ENCODE measurements around the gene ARPC1A.

Gene ARPC1A

GRCh38 chr7:99390941-99391602 is 65.4 kb downstream of the ARPC1A start:
- DNase-seq, result no peak

DNA sequence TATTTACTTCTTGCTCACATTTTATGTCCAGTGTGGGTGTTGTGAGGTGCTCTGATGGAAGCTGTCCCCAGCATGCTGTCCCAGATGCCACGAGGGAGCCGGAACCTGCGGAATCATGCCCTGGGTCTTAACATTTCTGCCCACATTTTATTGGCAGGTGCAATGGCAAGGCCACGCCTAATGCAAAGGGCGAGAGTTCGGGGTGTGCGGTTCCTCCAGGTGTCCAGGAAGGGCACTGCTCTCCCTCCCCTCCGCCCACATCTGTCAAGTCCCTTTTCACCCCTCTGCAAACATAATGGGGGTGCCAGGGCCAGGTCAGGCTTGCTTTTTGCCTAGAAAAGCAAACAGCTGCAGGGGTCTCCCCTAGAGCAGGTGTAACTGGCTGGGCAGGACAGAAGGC is 66.3 kb downstream of the ARPC1A start:
- DNase-seq, result no peak

GRCh38 chr7:99392659-99393354 is 67.1 kb downstream of the ARPC1A start:
- DNase-seq, result no peak

DNA sequence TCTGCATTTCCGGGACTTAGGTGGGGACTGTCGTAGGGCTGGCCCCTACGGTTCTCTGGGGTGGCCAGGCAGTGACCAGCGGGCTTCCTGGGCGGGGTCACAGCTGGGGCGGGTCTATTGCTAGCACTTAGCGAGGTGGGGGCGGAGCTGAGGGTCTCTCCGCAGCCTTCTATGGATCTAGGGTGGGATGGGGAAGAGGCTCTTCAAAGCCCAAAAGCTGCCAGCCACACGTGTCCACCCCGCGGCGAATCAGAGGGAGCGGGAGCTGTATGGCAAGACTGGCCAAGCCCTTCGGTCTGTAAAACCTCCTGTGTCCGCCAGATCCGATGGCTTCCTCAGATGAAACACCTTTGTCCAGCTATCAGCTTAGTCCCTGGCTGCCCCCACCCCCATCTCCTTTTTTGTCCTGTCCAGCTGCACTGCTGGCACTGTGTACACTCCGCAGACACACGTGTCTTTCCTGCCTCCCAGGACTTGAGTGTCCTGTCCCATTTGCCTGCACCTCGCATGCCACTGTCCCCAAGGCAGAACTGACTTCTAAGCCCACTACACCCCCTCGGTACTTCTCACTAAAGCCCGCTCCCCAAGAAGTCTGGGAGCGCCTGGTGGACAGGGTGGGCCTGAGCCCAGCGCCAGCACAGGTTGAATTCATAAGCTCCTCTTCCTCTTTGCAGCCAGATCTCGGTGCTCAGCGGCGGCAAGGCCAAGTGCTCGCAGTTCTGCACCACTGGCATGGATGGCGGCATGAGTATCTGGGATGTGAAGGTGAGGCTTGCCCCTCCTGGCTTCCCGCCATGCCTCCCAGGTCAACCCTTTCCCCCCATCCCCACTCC is 67.9 kb downstream of the ARPC1A start:
- no peak for DNase-seq

GRCh38 chr7:99394188-99394502 is 68.4 kb downstream of the ARPC1A start:
- DNase-seq, result no peak

GRCh38 chr7:99395616-99396327 is 70.1 kb downstream of the ARPC1A start:
- no peak for DNase-seq

DNA sequence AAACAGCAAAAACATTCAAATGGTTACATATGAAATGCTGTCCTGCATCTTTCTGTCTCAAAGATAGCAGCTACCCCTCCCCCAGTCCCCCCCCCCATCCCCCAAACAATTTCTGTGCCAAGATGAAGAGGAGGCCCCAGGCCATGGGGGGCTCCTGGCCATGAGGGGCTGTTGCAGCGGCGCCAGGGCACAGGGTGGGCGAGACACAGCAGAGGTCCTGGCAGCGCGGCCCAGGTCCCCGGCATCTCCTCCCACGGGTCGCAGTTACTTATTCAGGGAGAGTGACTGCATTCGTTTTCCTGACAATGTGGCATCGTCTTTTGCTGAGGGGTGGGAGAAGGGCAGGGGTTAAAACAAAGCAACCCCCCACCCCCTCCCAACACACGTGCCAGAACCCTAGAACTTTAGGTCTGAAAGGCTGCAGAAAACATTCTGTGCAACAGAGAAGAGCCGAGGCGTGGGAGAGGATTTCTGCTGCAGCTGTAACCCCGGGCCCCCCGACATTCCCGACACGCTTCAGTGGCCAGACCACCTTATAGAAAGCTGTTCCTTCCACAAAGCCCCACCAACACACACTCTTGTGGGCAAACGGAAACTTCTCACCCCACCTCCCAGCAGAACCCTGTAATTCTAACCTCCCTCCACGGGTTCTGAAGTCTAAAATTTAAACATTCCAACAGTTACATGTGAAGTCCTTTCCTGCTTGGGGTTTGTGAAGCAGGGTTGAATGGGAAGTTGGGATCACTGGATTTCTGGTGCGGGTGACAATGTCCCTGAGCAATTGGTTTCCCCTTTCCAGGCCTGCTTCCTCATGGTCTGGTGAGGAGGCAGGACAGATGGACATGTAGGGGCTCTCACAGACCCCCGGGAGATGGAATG is 71.0 kb downstream of the ARPC1A start:
- DNase-seq, result no peak

- DNase-seq, result no peak
These were observed 71.7 kb downstream of the ARPC1A start for GRCh38 chr7:99397297-99397983.

DNA sequence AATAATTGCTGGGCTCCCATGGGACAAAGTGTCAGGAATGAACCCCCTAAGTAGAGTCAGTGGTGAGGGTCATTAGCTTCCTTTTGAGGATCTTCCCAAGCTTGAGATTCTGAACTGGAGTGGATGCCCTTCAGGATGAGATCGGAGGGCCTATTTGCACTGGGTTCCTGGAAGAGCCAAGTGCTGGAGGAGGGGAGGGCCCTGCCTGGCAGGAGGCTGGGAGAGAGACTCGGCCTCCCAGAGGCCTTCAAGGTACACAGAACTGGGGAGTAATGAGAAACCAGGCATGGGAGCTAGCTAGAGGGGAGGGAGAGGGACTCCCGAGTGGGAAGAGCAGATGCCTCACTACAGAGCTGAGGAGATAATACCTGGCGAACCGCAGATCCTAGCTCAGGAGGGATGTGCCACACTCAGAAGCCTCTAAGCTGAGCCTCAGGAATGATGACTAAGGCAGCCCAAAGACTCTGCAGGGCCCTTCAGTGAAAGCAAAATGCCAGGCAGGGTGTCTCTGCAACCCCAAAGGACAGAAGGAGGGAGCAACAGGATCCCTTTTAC is 73.3 kb downstream of the ARPC1A start:
- DNase-seq, result no peak

GRCh38 chr7:99399597-99399996 is 73.9 kb downstream of the ARPC1A start:
- DNase-seq, result no peak

GRCh38 chr7:99402854-99403253 is 77.2 kb downstream of the ARPC1A start:
- DNase-seq, result no peak

DNA sequence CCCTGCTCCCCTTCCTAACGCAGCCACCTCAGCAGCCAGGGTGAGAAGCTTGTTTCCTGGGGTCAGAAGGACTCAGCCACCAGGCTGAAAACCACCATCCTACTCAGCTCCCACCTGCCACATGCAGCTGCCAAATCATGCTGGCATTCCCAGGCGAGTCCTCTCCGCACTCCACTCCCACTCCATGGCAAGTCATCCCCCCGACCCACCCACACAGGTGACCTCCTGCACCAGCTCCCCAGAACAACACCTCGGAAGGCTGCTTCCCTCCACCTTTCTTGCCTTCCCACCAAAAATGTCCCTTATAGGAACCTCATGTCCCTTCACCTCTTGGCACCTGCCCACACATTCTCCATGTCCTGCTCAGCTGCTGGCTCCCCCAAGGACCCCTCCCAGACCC is 78.1 kb downstream of the ARPC1A start:
- DNase-seq, result no peak

DNA sequence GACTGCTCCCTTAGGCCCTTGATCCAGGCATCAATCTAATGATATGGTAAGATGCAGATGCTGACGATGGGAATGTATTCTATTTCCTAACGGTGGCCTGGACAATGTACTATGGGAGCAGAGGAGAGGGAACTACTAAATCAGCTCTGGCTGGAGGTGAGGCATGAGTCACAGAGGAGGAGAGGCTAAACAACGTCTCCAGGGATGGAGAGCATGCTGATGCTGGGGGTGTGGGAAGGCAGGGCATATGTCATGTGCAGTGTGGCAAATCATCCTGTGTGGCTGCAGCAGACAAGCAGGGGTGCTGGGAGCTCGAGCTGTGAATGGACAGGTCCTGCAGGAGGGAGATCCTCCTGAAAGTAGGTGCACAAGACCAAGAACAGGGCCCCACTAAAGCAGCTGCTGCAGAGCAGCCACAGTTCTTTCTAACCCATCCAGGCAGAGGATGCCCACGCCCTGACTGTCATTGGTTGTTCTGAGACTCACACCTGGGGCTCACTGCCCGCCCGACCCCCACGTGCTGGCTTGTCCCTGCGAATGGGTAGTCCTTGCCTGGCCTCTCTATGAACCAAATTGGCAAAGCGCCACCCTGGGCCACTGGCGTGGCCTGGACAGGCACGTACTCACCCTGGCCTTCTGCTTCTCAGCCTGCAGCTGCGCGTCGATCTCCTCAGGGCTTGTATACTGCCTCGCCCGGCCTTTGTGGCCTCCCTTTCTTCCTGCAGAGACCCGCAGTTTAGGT is 78.7 kb downstream of the ARPC1A start:
- DNase-seq, result no peak

- DNase-seq, result no peak
These were observed 79.3 kb downstream of the ARPC1A start for GRCh38 chr7:99404977-99405320.

DNA sequence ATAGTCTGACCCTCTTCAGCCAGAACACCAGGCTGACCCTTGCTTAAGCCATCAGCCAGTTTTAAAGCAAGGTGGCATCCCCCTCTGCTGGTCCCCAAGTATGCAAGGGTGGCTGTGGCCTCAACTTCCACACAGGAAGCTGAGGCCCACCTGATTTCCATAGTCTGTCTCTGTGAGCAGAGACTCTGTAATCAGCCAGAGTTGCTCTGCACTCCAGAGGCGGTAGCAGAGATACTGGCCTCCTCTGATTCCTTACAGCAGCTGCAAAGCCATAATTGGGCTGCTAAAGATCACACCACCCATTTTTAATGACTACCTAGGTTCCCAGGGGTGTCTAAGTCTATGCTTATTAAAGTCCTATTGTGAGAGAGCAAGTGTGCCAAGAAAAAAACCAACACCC is 80.9 kb downstream of the ARPC1A start:
- no peak for DNase-seq

- peak; percentile 68 for DNase-seq
These were observed 82.2 kb downstream of the ARPC1A start for GRCh38 chr7:99407872-99408378.

GRCh38 chr7:99408379-99409191 is 82.9 kb downstream of the ARPC1A start, which contains the start of the genes BUD31 and PDAP1:
TSS of gene BUD31 (plus strand) at chr7:99408969. CDS start at chr7:99411093, 2,124 bp downstream.
TSS of gene PDAP1 (minus strand) at chr7:99408597. CDS start at chr7:99408548, 49 bp downstream.
- peak; percentile 82 for DNase-seq

DNA sequence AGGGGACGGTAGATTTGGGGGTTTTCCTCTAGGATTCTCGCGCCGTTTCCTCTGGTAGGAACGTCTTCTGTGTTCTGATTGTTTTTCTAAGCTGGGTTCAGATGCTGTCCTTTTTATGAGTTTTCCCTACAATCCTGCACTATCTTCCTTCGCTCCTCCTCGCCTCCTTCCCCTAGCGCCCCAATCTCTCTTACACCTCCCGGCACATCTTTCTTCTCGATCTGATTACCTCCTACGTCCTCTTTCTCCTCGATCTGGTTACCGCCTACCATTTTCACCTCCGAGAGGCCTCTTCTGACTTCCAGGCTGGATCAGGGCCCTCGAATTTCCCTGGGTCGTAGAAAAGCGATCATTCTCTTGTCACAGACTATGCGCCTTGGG is 83.5 kb downstream of the ARPC1A start:
- no peak for DNase-seq

DNA sequence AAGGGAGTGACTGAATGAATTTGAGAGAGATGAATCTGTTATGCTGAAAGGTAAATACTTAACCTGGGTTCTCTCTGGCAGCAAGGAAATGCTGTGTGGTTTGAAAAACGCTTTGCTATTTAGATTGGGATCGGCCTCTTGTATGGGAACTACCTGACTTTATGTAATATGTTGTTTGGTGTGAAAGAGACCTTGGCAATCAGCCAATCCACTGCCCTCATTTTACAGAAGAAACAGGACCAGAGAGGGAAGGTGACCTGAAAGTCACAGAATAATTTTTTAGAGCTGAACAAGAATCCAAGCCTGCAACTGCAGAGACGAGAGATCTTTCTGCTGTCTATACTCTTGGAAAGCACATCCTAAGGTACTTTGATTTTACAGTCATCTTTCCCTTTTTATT is 84.1 kb downstream of the ARPC1A start:
- no peak for DNase-seq
